GM12874 (cell line): ENCODE measurements around the gene HK2.

Source experiments
- CTCF ChIP-seq: IDR thresholded peaks from 2 replicates; pipeline ENCODE4 v1.5.1; 2011; ENCODE audit warnings: low read depth, mild to moderate bottlenecking, control low read depth, low read length, moderate library complexity; ENCODE audit not compliant: insufficient read depth

The HK2 gene

GRCh38 chr2:74828543-74828942 lies 5.4 kb upstream of the HK2 start:
- no peak for TF ChIP-seq CTCF

GRCh38 chr2:74831693-74832530 lies 2.0 kb upstream of the HK2 start:
- TF ChIP-seq CTCF, result no peak

GRCh38 chr2:74834792-74835755 lies 1.1 kb downstream of the HK2 start:
- no peak for TF ChIP-seq CTCF

GRCh38 chr2:74835831-74836674 lies 2.1 kb downstream of the HK2 start:
- TF ChIP-seq CTCF, result peak; percentile 68

GRCh38 chr2:74836675-74837401 lies 2.9 kb downstream of the HK2 start:
- no peak for TF ChIP-seq CTCF

GRCh38 chr2:74841641-74842040 lies 7.7 kb downstream of the HK2 start:
- TF ChIP-seq CTCF, result no peak
